ENCODE data around the gene HPSE.

- TF ChIP-seq EP300 (IDR thresholded peaks at IDR 0.05) (no peak), CTCF (IDR thresholded peaks at IDR 0.05) (no peak), POLR2AphosphoS5 (IDR thresholded peaks at IDR 0.05) (no peak), POLR2A (IDR thresholded peaks at IDR 0.05) (no peak)
These were observed 66.7 kb downstream of the HPSE start for GRCh38 chr4:83267830-83268475.

Measured in stomach (tissue), 4 donors.